Endothelial cell of umbilical vein (primary cell): ENCODE data around the gene ZNF708. TPM values are rescaled to one million over a fixed set of nuclear protein-coding genes. Genes with fewer than 3 reads are reported as not detected.

Experiments used
- BruUV-seq: library from RNA; stranded (reverse); fragments of 400-500 nt; replicated peaks from 2 replicates; lab custom pipeline; 2021; lab: Mats Ljungman, UMichigan
- CTCF ChIA-PET: fragments of 300-600, 350-600 bp; sonication (Branson Sonifier 250); formaldehyde crosslinking; loops from one replicate; lab custom pipeline; 2021; ENCODE audit warnings: antibody characterized with exemption, inconsistent platforms; lab: Charles Lee
- POLR2A ChIA-PET: fragments of 300-600, 350-600 bp; sonication (Branson Sonifier 250); formaldehyde crosslinking; loops from one replicate; lab custom pipeline; 2021; ENCODE audit warnings: antibody characterized with exemption, inconsistent platforms; lab: Charles Lee
- DNase-seq: peaks from one replicate; pipeline ENCODE4 v3.0.0-alpha.2; 2011; ENCODE audit warnings: low read depth, low spot score
- FAIRE-seq: peaks from 2 replicates; lab custom pipeline; 2011; peaks lifted over from hg19 to GRCh38; lab: Jason Lieb, UNC
- H2AFZ ChIP-seq: 2 replicates; pipeline ENCODE4 v1.6.0; 2012; ENCODE audit warnings: low read depth, low read length, control low read depth, inconsistent platforms
- H3K27ac ChIP-seq: 2 replicates; pipeline ENCODE4 v1.5.1; 2011; ENCODE audit warnings: low read depth, mild to moderate bottlenecking, control low read depth, low read length, moderate library complexity; ENCODE audit not compliant: insufficient read depth
- H3K27me3 ChIP-seq, 2 experiments: 2 replicates each; pipeline versions ENCODE4 v1.6.0 to v1.6.1; 2011; ENCODE audit warnings: low read length in 2 of 2, mixed read lengths in 1 of 2; ENCODE audit not compliant: control insufficient read depth in 2 of 2, insufficient read depth in 2 of 2
- H3K36me3 ChIP-seq, 2 experiments: 2 replicates in 1 of 2; 3 replicates in 1 of 2; pipeline ENCODE4 v1.5.1; 2011; ENCODE audit warnings: low read length in 2 of 2, mild to moderate bottlenecking in 1 of 2, moderate library complexity in 1 of 2; ENCODE audit not compliant: control insufficient read depth in 2 of 2, insufficient read depth in 2 of 2; ENCODE audit errors: extremely low read depth in 1 of 2
- H3K4me1 ChIP-seq: 3 replicates; pipeline ENCODE4 v1.5.1; 2011; ENCODE audit warnings: mild to moderate bottlenecking, low read length; ENCODE audit not compliant: control insufficient read depth, insufficient read depth; ENCODE audit errors: extremely low read depth
- H3K4me2 ChIP-seq: 2 replicates; pipeline ENCODE4 v1.6.1; 2011; ENCODE audit warnings: low read length, control low read depth, mixed read lengths; ENCODE audit not compliant: insufficient read depth
- H3K4me3 ChIP-seq, 3 experiments: fragments of 200-600 bp in 1 of 3; sonication (generic), shearing (Covaris generic) in 1 of 3; replicated peaks in 1 of 3; 2 replicates each; pipeline ENCODE4 v1.5.1; 2011 to 2016; ENCODE audit warnings: control low read depth in 3 of 3, low read length in 3 of 3, mild to moderate bottlenecking in 2 of 3, inconsistent platforms in 1 of 3, low read depth in 1 of 3, moderate library complexity in 1 of 3; ENCODE audit not compliant: insufficient read depth in 1 of 3
- H3K79me2 ChIP-seq: 2 replicates; pipeline ENCODE4 v1.6.0; 2012; ENCODE audit warnings: low read length, inconsistent platforms; ENCODE audit not compliant: control insufficient read depth, insufficient read depth
- H3K9ac ChIP-seq: replicated peaks from 2 replicates; pipeline ENCODE3; 2011; ENCODE audit warnings: low read length, control low read depth; ENCODE audit not compliant: insufficient read depth; ENCODE audit errors: extremely low read depth
- H3K9me1 ChIP-seq: replicated peaks from 3 replicates; pipeline ENCODE4 v1.6.0; 2011; ENCODE audit warnings: mild to moderate bottlenecking, low read length; ENCODE audit not compliant: control insufficient read depth, insufficient read depth; ENCODE audit errors: extremely low read depth
- H3K9me3 ChIP-seq: replicated peaks from 2 replicates; pipeline ENCODE4 v1.5.1; 2012; ENCODE audit warnings: low read length, inconsistent platforms; ENCODE audit not compliant: control insufficient read depth, insufficient read depth
- H4K20me1 ChIP-seq: replicated peaks from 2 replicates; pipeline ENCODE3; 2011; ENCODE audit warnings: mild to moderate bottlenecking, low read length; ENCODE audit not compliant: control insufficient read depth, insufficient read depth; ENCODE audit errors: extremely low read depth
- CTCF ChIP-seq, 2 donors: IDR thresholded peaks; 1 replicate in 1 of 2; 2 replicates in 1 of 2; pipeline ENCODE4 v1.5.1; 2011; ENCODE audit warnings: low read length in 2 of 2, mild to moderate bottlenecking in 2 of 2, moderate library complexity in 2 of 2, control low read depth in 1 of 2, inconsistent platforms in 1 of 2, low read depth in 1 of 2; ENCODE audit not compliant: insufficient read depth in 1 of 2; ENCODE audit errors: extremely low read depth in 1 of 2
- FOS ChIP-seq: IDR thresholded peaks from 2 replicates; pipeline ENCODE4 v1.6.1; 2011; ENCODE audit warnings: mild to moderate bottlenecking, low read length, moderate library complexity, borderline replicate concordance; ENCODE audit not compliant: insufficient read depth
- GATA2 ChIP-seq: IDR thresholded peaks from 2 replicates; pipeline ENCODE4 v1.7.0; 2011; ENCODE audit warnings: low read depth, mild to moderate bottlenecking, moderate library complexity, mixed read lengths, low read length; ENCODE audit not compliant: insufficient read length, insufficient read depth
- POLR2A ChIP-seq: IDR thresholded peaks from 2 replicates; pipeline ENCODE4 v1.6.1; 2012; ENCODE audit warnings: low read depth, mild to moderate bottlenecking, control low read depth, low read length
- POLR2AphosphoS5 ChIP-seq: IDR thresholded peaks from 2 replicates; pipeline ENCODE4 v1.6.1; 2012; ENCODE audit warnings: low read depth, mild to moderate bottlenecking, control low read depth, low read length, moderate library complexity; ENCODE audit not compliant: insufficient read depth
- dilution Hi-C: fragments of 300-500 bp; cut with MboI; formaldehyde crosslinking; loops from one replicate; pipeline ENCODE4 v1.15.0; 2019; ENCODE audit warnings: low sequenced_read_pairs; ENCODE audit not compliant: extremely low pct_ligation_motif_present
- intact Hi-C: fragments of 100-400 bp; cut with micrococcal nuclease; formaldehyde crosslinking; loops from one replicate; pipeline ENCODE4 v1.10.0; 2022
- polyA plus RNA-seq, 4 experiments: library from polyadenylated mRNA; depleted of rRNA in 3 of 4; stranded (reverse) in 3 of 4; unstranded in 1 of 4; fragments of >200 nt; gene quantifications; 2 replicates each; pipeline versions ENCODE4 v1.2.1 to v1.2.3, GENCODE V29; 2011 to 2012; ENCODE audit warnings: missing spikeins in 1 of 4
- total RNA-seq: library from RNA; stranded (reverse); gene quantifications from 2 replicates; pipeline ENCODE4 v1.2.3, GENCODE V29; 2021

ZNF708 gene
- total and polyA plus RNA-seq, 2 donors (not counting 3 experiments of a cell fraction or from before 2014, with no cell fraction given): 1.7 to 10.4 TPM

GRCh38 chr19:21358768-21359451 is 29.7 kb upstream of the ZNF708 start, which contains the start of gene ZNF738:
TSS of gene ZNF738 (plus strand) at chr19:21359000. CDS start at chr19:21359141, 141 bp downstream.
- Histone ChIP-seq H3K36me3 (no peaks in the 10 kb centered on the region), H3K79me2 (peaks cover 10% of the 10 kb centered on the region), H3K27ac (peak within 1 kb of the TSS; percentile 90), H4K20me1 (no peaks in the 10 kb centered on the region), H3K27me3 (no peaks in the 10 kb centered on the region), H3K4me1 (no peaks in the 10 kb centered on the region), H3K9me1 (no peaks in the 10 kb centered on the region), H2AFZ (peak within 1 kb of the TSS; percentile 100), H3K4me3 (peak within 1 kb of the TSS; percentile 77 to 93 (median 92)), H3K9me3 (no peaks in the 10 kb centered on the region), H3K9ac (peak within 1 kb of the TSS; percentile 89), H3K4me2 (peak within 1 kb of the TSS; percentile 79)
- ChIA-PET POLR2A (interaction anchor here (0.6 to 2.0 kb wide), 3 partner anchors 9 to 704 kb away, joined by 3 to 4 read pairs (median 3); partner anchors contain the start of gene ZNF493), CTCF (interaction anchor here (1.5 kb wide), 1 partner anchor 38 kb away, joined by 4 read pairs; the partner anchor contains the start of gene ZNF493)
- DNase-seq (peak; percentile 96), FAIRE-seq (peak; percentile 97)
- TF ChIP-seq GATA2 (no peak), POLR2A (peak; percentile 48), POLR2AphosphoS5 (peak; percentile 40), FOS (no peak), CTCF (IDR thresholded peaks at IDR 0.05; ENCODE audit: extremely low read depth in 1 of 2, insufficient read depth in 1 of 2, low read depth in 1 of 2, low read length in 2 of 2) (no peak)
- dilution Hi-C loops: no loop called here
- TSS peak; percentile 57 for BruUV-seq
- intact Hi-C loops: loop anchor here (1.0 kb wide), 2 partner anchors 30 to 408 kb away; partner anchors contain the start of genes ZNF100 and ZNF708
